ENCODE results near the gene ARHGAP42.
"Not testable (repeated sequence)": the region's sequence is repeated elsewhere in the genome, so short reads cannot be mapped to it uniquely, and the experiment has no call there.

ARHGAP42 gene

DNA sequence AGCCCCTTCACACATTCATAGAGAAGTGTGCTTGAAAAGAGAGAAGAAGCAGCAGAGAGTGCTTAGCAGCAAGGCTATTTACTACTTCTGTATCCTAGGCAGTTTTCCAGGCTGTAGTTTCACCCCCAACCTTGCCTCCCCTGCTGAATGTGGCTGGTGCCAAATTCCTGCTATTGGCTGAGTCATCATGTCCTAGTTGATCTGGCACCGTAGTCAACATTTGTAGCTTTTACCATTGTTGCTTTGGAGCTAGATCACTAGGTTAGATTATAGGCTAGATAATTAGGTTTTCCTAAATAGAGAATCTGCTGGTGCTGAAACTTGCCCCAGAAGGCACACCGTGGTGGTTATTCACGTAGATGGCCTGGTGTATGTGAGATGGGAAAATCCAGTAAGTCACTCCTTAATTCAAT, 32.7 kb downstream of the ARHGAP42 start:
- no peak for DNase-seq (ENCODE audit: low read depth in 2 of 2)

DNA sequence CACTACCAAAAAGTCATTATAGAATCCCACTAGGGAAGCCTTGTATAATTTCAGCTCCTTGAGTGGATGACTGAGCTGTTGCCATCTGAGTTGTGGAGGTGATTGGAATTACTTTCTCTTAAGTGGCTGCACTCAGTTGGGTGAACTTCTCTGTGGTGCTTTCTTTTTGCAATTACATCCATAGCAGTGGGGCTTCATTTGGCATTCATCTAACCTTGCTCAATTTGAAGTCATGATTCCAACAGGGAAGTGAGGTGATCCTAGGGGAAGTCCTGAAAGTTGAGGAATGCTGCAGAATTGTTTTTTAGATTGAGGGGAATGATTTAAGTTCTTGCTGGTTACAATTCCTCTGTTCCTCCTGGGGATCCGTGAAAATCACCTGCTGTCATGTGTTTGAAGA, 39.6 kb downstream of the ARHGAP42 start:
- no peak for DNase-seq (ENCODE audit: low read depth in 2 of 2)

DNA sequence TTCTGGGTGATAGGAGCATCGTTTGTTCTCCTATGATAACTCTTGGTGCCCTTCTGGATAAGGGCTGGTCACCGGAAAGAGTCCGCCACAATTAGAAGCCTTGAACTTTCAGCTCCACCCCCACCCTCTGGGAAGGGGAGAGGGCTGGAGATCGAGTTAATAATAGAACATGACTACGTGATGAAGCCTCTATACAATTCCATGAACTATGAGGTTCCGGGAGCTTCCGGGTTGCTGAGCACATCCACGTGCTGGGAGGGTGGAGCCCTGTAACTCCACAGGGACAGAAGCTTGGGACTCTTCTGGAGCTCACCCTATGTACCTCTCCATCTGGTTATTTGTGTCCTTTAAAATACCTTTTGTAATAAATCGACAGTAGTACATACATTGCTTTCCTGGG, 40.3 kb downstream of the ARHGAP42 start:
- DNase-seq (ENCODE audit: low read depth in 2 of 2): no peak

DNA sequence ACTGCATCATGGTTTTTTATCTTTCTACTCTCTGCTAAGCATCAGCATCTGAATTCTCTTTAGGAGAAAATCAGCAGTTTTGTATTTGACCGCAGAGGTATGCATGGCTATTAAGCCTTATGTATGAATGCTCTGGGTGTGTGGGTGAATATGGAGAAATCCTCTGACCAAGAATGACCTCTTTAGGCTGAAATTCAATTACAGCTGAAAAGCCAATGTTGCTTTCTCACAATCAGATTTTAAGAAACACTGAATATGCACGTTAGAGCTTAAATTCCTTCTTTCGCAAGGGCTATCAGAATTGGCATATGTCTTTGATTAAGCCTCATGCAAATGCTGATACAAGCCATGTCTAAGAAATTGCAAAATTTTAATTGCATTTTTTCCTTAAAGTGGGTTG, 43.2 kb downstream of the ARHGAP42 start:
- no peak for DNase-seq (ENCODE audit: low read depth in 2 of 2)

DNA sequence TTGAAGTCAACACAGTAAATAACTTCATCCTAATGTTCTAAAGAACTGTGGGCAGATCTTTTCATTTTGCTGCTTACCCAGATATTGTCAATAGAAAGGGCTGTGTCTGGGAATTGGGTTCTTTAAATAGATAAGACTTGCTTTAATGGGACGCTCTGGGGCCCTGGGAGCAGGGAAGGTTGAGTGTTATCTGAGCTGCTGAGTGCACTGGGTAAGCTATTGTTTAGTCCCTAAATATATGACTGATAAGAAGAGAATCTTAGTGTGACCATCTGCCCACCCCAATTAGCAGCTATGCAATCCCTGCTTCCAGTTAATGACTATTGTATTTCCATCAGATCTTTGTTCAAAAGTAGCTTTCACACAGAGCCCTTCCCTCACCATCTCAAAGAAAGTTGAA, 44.4 kb downstream of the ARHGAP42 start:
- DNase-seq (ENCODE audit: low read depth in 2 of 2): no peak

DNA sequence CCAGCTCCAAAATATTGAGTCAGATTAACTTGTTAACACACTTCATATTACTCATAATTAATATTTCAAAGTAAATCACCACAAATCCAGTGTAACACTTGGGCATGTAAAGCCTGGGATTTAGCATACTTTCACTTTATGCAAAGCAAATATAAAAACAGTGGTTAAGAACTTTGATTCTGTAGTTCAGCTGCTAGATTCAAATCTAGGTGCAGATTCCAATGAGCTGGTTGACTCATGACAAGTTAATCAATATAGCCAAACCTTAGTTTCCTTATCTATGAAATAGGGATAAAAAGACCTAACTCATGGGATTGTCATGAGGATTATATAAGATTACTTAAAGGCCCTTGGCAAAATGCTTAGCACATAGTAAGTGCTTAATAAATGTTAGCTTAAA, 45.9 kb downstream of the ARHGAP42 start:
- no peak for DNase-seq (ENCODE audit: low read depth in 2 of 2)

DNA sequence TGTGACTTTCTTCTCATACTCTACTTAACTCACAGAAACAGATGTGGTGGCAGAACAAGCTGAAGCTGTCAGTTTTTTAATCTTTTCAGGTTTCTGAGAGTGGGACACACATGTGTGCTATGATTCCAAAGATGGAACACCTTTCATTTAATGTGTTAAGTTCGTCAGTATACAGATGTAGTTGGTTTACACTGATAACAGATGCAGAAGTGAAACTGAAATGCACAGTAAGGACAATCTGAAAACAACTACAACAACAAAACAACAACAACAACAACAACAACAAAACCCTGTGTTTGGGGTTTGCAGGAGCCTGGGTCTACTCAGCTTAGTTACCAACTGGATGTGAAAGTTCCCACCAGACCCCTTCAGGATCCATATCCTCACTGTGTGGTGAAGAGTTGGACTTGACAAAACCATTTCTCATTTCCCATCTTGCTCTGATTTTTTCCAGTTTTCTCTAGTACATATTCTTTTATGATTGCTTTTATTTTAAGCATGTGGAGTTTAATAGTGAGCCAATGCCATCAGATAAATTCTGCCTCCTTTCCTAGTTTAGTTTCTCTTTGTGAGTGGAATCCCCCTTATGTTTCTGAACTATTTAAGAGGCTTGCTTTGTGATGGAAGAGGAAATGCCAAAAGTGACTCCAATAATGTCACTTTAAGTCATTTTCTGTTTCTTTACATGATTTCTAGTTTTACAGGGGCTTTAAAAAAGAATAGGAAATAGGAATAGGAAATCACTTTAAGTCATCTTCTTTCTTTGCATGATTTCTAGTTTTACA, 47.8 kb downstream of the ARHGAP42 start:
- no peak for DNase-seq (ENCODE audit: low read depth in 2 of 2)

DNA sequence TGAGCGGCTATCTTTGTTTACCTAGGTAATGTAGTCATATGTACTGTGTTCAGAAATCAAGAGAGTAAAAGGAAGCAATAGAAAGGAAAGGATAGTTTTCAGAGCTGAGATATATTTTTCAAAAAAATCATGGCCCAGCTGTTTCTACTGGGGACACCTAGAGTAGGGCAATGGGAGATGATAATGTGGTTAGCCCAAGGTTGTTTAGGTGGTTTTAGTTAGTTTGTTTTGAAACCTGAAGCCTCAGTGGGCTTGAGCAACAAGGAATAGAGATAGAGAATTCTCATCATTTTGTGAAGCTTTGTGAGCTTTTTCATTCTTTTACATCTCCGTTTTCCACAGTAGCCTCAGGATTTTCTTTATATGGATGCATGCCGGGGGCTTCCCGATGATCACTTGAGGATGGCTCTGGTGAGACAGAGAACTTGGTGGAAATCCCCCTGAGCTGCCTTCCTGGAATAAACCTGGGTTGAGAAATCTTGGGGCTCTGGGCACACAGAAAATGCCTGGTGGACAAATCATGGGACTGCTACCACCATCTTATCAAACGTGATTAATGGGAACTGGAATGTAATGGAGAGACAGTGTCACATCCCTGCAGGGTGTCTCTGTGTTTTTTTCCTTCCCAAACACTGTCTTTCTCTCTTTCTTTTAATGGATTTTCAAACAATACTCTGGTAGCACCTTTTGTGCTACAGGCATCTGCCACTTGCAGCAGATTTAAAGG, 49.0 kb downstream of the ARHGAP42 start:
- DNase-seq (ENCODE audit: low read depth in 2 of 2): no peak

DNA sequence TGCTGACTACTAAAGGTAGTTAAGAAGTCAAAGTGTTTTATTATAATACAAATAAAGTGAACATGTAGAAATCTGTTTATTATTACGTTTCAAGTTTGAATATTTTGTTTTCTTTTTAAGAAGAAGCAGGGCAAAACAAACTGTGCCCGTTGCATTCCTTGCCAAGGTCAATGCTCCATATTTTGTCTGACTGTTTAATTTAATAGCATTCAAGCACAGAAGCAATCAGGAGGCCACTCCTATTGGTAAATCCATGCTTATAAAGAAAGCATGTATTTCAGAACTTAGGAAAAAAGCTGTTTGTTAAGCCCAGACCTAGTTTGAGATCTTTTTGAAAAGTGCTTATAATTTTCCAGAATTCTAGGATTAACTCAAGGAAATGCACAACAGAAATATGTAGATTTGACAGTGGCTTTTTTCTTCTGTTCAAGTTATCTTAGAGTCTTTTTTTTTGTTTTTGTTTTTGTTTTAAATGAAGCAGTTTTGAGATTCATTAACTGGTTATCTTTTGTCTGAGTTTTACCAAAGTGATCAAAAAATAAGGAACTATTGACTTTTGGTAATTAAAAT, 51.7 kb downstream of the ARHGAP42 start:
- no peak for DNase-seq (ENCODE audit: low read depth in 2 of 2)

DNA sequence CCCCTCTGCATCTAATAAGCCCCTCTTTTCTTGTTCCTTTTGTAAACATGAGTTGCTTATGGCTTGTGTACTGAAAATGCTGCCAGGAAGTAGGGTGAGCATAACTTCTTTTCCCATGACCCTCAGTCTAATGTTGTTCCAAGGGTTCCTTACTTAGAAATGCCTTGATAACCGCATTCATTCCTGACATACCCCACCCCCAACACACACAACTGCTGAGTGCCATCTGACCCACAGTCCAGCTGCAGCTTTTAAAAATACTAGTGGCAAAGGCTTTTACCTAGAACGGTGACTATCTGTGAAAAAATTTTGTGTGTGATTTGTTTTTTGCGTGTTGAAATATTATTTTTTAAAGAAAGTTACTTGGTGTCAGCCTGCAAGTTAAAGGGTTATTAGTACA, 52.6 kb downstream of the ARHGAP42 start:
- no peak for DNase-seq (ENCODE audit: low read depth in 2 of 2)

DNA sequence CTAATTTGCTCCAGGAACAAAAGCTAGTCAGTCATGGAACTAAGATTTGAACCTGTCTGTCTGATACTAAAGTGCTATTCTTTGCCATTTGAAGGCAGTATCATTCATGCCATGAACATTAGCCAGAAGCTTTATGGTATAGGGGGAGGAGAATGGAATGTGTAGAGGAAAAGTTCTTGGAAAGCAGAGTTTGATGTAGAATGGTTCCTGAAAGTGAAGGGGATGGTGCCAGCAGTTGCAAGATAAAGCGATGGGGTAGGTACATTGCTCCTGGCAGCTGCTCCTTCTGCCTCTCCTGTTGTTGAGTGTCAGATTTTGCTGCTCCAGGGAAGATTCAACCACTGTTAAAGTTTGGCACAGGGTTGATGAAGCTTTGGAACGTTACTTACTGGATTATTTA, 53.4 kb downstream of the ARHGAP42 start:
- DNase-seq (ENCODE audit: low read depth in 2 of 2): no peak

DNA sequence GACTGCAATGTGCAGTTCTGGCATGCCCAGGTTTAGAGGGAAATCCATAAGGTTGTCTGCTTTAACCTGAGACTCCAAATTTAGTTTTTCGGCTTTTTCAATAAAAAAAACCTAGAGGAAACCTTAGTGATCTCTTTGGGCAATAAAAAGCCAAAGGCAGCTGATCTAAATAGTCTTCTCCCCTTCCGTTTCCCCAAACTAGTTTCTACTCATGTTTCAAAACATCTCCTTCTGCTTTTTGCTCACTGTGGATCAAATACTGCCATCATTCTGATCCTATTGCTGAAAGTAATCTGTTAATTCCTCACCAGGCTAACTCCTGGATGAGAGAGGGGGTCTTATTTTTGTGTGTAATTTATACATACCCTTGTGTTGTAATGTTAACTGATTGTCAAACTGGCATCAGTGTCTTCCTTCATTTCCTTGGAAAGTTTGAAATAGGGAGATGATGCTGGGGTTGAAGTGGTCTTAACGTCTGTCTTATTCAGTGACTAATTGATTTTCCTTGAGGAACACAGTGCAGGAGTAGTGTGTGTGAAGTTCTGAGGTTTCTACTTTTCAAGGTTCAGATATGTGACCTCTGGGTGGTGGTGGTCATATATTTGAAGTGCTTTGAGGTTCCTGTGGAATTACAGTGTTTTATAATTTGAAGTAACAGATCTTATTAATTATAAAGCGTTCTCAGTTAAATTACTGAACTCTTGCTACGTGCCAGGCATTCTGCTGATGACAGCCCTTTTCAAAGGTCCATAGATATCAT, 55.0 kb downstream of the ARHGAP42 start:
- no peak for DNase-seq (ENCODE audit: low read depth in 2 of 2)

DNA sequence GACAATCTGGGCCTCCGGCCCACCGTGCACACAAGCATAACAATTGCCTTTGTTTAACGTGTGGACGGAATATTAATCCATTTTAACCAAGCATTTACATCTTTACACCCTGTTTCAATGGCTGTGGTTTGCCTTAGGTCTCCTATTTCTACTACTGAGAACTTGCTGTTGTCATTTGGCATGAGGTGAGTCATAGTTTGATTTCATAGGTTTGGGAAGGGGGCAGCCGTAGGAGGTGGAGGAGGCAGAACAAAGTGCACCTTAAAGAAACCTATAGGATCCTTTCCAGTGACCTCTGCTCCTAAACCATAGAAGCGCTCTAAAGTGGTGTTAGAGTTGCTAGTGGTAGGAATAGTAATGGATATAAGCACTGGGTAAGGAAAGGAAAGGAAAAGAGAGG, 59.4 kb downstream of the ARHGAP42 start:
- no peak for DNase-seq (ENCODE audit: low read depth in 2 of 2)

DNA sequence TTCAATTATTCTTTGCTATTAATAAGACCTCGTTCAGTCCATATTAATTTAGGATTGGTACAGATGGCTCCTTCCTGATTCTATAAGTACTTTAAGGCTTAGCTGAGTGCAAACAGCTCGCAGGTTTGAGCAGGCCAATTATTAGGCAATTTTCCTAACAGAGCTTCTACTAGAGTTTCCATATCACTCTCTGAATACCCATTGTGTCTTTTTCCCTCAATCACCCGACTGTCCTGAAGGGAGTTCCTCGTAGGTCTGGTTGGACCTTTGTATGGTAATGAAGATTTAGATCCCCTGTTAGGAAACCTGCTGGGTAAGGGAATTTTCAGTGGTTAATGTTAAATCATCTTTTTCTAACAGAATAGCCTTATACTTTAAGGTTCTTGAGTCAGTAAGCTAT, 61.1 kb downstream of the ARHGAP42 start:
- DNase-seq (ENCODE audit: low read depth in 2 of 2): no peak

DNA sequence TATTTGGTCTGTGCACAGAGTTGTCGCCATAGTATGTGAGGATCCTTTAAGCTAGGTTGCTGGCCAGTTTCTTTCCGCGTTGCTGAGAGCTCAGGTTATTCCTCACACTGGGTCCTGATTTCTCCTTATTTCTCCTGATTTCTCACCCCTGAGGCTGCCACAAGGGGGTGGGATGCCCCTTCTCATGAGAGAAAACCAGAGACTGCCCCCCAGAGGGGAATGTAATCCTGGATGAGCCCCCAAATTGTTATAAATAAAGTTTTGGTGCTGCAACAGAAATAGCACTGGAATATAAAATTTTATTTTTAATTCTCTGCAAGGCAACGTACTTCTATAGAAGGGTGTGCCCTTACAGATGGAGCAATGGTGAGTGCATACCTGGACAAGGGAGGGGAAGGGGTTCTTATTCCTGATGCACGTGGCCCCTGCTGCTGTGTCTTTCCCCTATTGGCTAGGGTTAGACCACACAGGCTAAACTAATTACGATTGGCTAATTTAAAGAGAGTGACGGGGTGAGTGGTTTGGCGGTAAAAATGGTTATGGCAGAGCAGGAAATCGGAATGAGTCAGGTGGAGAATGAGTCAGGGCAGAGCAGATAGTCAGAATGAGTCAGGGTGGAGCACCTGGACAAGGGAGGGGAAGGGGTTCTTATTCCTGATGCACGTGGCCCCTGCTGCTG, 62.9 kb downstream of the ARHGAP42 start:
- DNase-seq (ENCODE audit: low read depth in 2 of 2): not testable (repeated sequence)

DNA sequence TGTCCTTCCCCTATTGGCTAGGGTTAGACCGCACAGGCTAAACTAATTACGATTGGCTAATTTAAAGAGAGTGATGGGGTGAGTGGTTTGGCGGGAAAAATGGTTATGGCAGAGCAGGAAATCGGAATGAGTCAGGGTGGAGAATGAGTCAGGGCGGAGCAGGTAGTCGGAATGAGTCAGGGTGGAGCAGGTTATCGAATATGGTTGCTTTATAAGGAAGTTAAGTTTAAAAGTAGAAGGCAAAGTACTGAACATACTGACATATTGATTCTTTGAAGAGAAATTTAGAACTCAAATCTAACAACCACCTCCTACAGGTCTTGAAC, 63.4 kb downstream of the ARHGAP42 start:
- not testable (repeated sequence) for DNase-seq (ENCODE audit: low read depth in 2 of 2)

DNA sequence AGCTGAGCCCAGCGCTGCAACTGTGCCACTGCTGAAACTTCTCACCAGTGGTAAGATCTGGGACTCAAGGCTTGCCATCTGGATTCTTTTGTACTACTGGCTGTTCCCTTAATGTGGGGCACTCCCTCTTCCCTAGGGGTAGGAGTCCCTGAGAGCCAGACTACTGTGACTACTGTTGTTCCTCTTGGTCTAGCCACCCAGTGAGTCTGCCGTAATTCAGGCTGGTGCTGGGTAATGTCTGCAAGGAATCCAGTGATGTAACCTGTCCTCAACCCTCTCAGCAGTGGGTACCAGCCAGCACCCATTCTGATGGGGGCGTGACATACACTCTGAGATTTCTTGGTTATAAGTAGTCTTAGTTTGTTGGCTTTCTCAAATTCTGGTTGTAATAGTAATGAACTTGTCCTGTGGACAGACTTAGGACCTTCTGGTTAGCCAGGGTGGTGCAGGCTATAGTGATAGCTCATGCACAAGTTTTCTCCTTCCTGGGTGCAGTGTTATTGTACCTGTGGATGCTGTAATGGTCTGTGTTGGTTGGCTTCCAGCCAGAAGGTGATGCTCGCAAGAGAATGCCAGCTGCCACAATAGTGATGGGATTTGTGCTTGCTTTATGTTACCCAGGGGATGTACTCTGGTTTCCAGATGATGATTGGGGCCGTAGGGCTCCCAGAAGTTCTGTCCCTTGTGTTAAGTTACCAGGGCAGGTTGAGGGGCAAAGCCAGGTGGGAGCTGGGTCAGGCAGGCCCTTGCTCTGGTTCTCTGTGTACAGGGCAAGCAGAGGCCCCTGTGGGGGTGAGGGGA, 65.5 kb downstream of the ARHGAP42 start:
- DNase-seq (ENCODE audit: low read depth in 2 of 2): no peak

DNA sequence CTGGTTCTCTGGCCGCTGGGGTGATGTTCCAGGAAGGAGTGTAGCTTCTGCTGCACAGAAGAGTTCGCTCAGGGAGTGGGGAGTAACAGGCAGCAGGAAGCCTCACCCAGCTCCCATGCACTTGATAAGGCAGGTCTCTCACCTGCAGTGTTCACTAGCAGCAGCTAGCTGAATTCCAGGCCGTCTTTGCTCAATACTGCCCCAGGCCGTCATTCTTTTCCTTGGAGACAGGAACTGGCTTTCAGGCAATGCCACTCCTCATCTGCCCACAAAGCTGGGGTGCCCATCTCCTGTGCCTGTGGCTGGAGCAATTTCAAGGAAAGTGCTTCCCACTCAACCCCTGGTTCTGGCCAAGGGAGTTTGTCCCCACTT, 66.1 kb downstream of the ARHGAP42 start:
- DNase-seq (ENCODE audit: low read depth in 2 of 2): no peak

DNA sequence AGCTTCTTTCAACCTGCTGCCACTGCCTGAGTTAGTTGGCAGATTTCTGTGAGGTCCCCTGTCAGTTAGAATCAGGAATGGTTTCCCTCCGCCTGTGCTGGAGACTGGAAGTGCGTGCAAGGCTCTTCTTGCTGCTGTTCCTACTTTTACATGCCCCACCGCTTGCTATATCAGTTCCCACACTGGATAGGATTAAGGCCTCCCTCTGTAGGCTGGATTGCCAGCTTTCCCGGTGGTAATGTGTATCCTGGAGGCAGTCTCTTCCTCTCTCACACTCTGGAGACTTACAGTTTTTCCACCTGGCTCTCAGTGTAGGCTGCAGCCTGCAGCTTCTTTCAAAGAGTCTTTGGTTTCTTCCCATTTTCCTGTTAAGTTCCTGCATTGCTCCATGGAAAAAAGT, 66.5 kb downstream of the ARHGAP42 start:
- no peak for DNase-seq (ENCODE audit: low read depth in 2 of 2)

DNA sequence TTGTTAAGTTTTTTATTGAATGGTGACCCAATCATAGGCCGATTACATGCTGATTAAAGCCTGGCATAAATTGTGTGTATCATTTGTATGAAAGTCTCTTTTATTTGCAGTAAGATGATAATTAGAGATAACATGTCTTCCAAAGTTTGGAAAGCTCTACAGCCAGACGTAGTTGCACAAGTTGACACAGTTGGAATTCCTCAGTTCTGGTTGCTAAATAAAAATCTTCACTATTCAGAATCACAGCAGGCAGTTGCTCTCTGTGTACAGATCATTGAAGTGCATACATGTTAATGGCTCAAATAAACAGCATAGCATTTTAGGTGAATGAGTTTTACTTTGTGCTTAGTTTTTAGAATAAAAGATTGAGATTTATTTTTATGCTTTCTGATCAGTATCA, 69.5 kb downstream of the ARHGAP42 start:
- DNase-seq (ENCODE audit: low read depth in 2 of 2): no peak

DNA sequence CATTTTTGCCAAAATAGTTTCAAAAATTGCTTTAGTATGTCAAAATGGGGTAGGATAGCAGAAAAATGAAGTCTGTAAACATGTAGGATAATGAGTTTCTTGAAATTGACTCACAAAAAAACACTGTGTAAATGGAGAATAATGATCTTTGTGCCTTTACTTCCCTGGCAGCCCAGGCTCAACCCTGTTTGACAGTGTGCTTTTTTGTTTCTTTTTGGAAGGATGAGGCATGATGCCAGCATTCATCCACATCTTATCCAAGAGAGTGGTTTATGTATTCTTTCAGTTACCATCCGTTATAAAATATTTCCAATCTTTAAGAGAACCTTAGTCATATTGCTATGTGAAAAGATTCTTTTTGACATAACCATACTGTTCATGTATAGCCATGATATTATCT, 70.6 kb downstream of the ARHGAP42 start:
- DNase-seq (ENCODE audit: low read depth in 2 of 2): no peak

All from stimulated activated CD4-positive, alpha-beta T cell treated with anti-CD3 and anti-CD28 coated beads, Interleukin-12 subunit alpha, Interleukin-12 subunit beta, amount 100 ng/mL, for 24 hours (primary cell).